IMR-90 (cell line): ENCODE data around the gene COX7A1. TPM values are rescaled to one million over a fixed set of nuclear protein-coding genes. Genes with fewer than 3 reads are reported as not detected.

Source experiments
- ATAC-seq: fragments of 200-7000 bp; cut with Tn5 transposase; 2 replicates; pipeline ENCODE4 v1.9.1; 2020; ENCODE audit warnings: low read depth, mild to moderate bottlenecking, moderate library complexity
- BruUV-seq: library from RNA; stranded (reverse); fragments of 400-500 nt; replicated peaks from 2 replicates; lab custom pipeline; 2021; lab: Mats Ljungman, UMichigan
- CTCF ChIA-PET: fragments of 300-600 bp; formaldehyde crosslinking; extraction: SDS; loops from one replicate; lab custom pipeline; 2021; ENCODE audit warnings: antibody characterized with exemption; lab: Yijun Ruan, JAX
- POLR2A ChIA-PET: fragments of 300-600 bp; sonication (Branson Sonifier 250); formaldehyde crosslinking; loops from one replicate; lab custom pipeline; 2022; ENCODE audit warnings: antibody characterized with exemption; ENCODE audit not compliant: unreplicated experiment; lab: Charles Lee
- DNase-seq: peaks from one replicate; pipeline ENCODE4 v3.0.0; 2013
- H2AFZ ChIP-seq: replicated peaks from 2 replicates; pipeline ENCODE3; 2013; ENCODE audit warnings: low read length, mild to moderate bottlenecking; ENCODE audit not compliant: poor library complexity
- H2AK5ac ChIP-seq: 2 replicates; pipeline ENCODE4 v1.6.1; 2013; ENCODE audit warnings: low read depth, low read length, inconsistent platforms
- H2AK9ac ChIP-seq: replicated peaks from 2 replicates; pipeline ENCODE3; 2013; ENCODE audit warnings: mild to moderate bottlenecking, low read depth, low read length, moderate library complexity; ENCODE audit not compliant: poor library complexity
- H2BK120ac ChIP-seq: 2 replicates; pipeline ENCODE4 v1.6.1; 2013; ENCODE audit warnings: low read depth, low read length, inconsistent platforms
- H2BK15ac ChIP-seq: 3 replicates; pipeline ENCODE4 v1.6.1; 2013; ENCODE audit warnings: low read depth, low read length, inconsistent platforms
- H2BK20ac ChIP-seq: 2 replicates; pipeline ENCODE4 v1.6.1; 2013; ENCODE audit warnings: low read depth, mild to moderate bottlenecking, inconsistent platforms, low read length, moderate library complexity
- H2BK5ac ChIP-seq: 2 replicates; pipeline ENCODE4 v1.6.1; 2013; ENCODE audit warnings: mild to moderate bottlenecking, low read depth, low read length, inconsistent platforms; ENCODE audit not compliant: poor library complexity, severe bottlenecking
- H3K14ac ChIP-seq: replicated peaks from 2 replicates; pipeline ENCODE4 v1.6.1; 2013; ENCODE audit warnings: low read depth, low read length, inconsistent platforms
- H3K18ac ChIP-seq: 2 replicates; pipeline ENCODE4 v1.6.1; 2013; ENCODE audit warnings: low read depth, low read length, control low read depth
- H3K23ac ChIP-seq: 2 replicates; pipeline ENCODE4 v1.6.1; 2013; ENCODE audit warnings: low read depth, low read length, inconsistent platforms
- H3K27ac ChIP-seq: 2 replicates; pipeline ENCODE4 v1.5.1; 2013; ENCODE audit warnings: mild to moderate bottlenecking, control low read depth, low read length; ENCODE audit not compliant: insufficient read depth
- H3K27me3 ChIP-seq: 2 replicates; pipeline ENCODE4 v1.6.1; 2013; ENCODE audit warnings: low read length; ENCODE audit not compliant: control insufficient read depth, insufficient read depth
- H3K36me3 ChIP-seq: 2 replicates; pipeline ENCODE4 v1.6.1; 2013; ENCODE audit warnings: low read length, mixed read lengths; ENCODE audit not compliant: control insufficient read depth, insufficient read depth
- H3K4ac ChIP-seq: 2 replicates; pipeline ENCODE4 v1.6.1; 2013; ENCODE audit warnings: low read depth, low read length, inconsistent platforms
- H3K4me1 ChIP-seq: 2 replicates; pipeline ENCODE4 v1.6.1; 2013; ENCODE audit warnings: low read length, mixed read lengths; ENCODE audit not compliant: control insufficient read depth, insufficient read depth
- H3K4me2 ChIP-seq: 2 replicates; pipeline ENCODE4 v1.6.1; 2013; ENCODE audit warnings: low read depth, mild to moderate bottlenecking, control low read depth, low read length, moderate library complexity
- H3K4me3 ChIP-seq: 2 replicates; pipeline ENCODE4 v1.5.1; 2013; ENCODE audit warnings: low read depth, mild to moderate bottlenecking, control low read depth, low read length, moderate library complexity; ENCODE audit not compliant: insufficient read depth
- H3K56ac ChIP-seq: 2 replicates; pipeline ENCODE4 v1.6.1; 2013; ENCODE audit warnings: low read length, inconsistent platforms; ENCODE audit not compliant: insufficient read depth; ENCODE audit errors: extremely low read depth
- H3K79me1 ChIP-seq, 2 experiments: 2 replicates each; pipeline ENCODE4 v1.6.1; 2013; ENCODE audit warnings: low read length in 2 of 2, inconsistent platforms in 1 of 2, low read depth in 1 of 2
- H3K9ac ChIP-seq: 2 replicates; pipeline ENCODE4 v1.6.1; 2013; ENCODE audit warnings: low read depth, low read length, control low read depth
- H3K9me1 ChIP-seq: 2 replicates; pipeline ENCODE4 v1.6.1; 2013; ENCODE audit warnings: low read length, inconsistent platforms; ENCODE audit not compliant: insufficient read depth
- H3K9me3 ChIP-seq: 2 replicates; pipeline ENCODE4 v1.6.1; 2013; ENCODE audit warnings: low read length; ENCODE audit not compliant: control insufficient read depth, insufficient read depth
- H4K20me1 ChIP-seq: 2 replicates; pipeline ENCODE4 v1.6.1; 2013; ENCODE audit warnings: low read length, inconsistent platforms; ENCODE audit not compliant: insufficient read depth
- H4K5ac ChIP-seq: 2 replicates; pipeline ENCODE4 v1.6.1; 2013; ENCODE audit warnings: mild to moderate bottlenecking, low read depth, low read length, control low read depth
- H4K8ac ChIP-seq, 2 experiments: 2 replicates each; pipeline ENCODE4 v1.6.1; 2013; ENCODE audit warnings: low read depth in 2 of 2, low read length in 2 of 2, control low read depth in 1 of 2, inconsistent platforms in 1 of 2
- H4K91ac ChIP-seq: 2 replicates; pipeline ENCODE4 v1.6.1; 2013; ENCODE audit warnings: low read depth, low read length, inconsistent platforms; ENCODE audit not compliant: insufficient read depth
- BHLHE40 ChIP-seq: fragments of 150-350 bp; IDR thresholded peaks from 2 replicates; pipeline ENCODE4 v1.6.1; 2016; ENCODE audit warnings: mild to moderate bottlenecking, low read depth, low read length
- CEBPB ChIP-seq: IDR thresholded peaks from 2 replicates; pipeline ENCODE4 v1.6.1; 2012; ENCODE audit warnings: low read depth, low read length, improper control_type of control experiment
- CHD1 ChIP-seq: IDR thresholded peaks from 2 replicates; pipeline ENCODE4 v1.6.1; 2012; ENCODE audit warnings: low read depth, low read length, improper control_type of control experiment
- FOS ChIP-seq: fragments of 150-350 bp; IDR thresholded peaks from 2 replicates; pipeline ENCODE4 v1.6.1; 2016; ENCODE audit warnings: low read depth, low read length
- MAFK ChIP-seq: IDR thresholded peaks from 2 replicates; pipeline ENCODE4 v1.6.1; 2012; ENCODE audit warnings: low read depth, low read length, improper control_type of control experiment
- MAZ ChIP-seq: IDR thresholded peaks from 2 replicates; pipeline ENCODE4 v1.6.1; 2012; ENCODE audit warnings: low read depth, mild to moderate bottlenecking, low read length, improper control_type of control experiment, moderate library complexity, borderline replicate concordance
- MXI1 ChIP-seq: IDR thresholded peaks from 2 replicates; pipeline ENCODE4 v1.6.1; 2012; ENCODE audit warnings: low read depth, mild to moderate bottlenecking, low read length, moderate library complexity, borderline replicate concordance
- NFE2L2 ChIP-seq: fragments of 150-350 bp; IDR thresholded peaks from 2 replicates; pipeline ENCODE4 v1.6.1; 2016; ENCODE audit warnings: low read depth, mild to moderate bottlenecking, low read length
- POLR2A ChIP-seq: IDR thresholded peaks from 2 replicates; pipeline ENCODE4 v1.6.1; 2012; ENCODE audit warnings: mild to moderate bottlenecking, low read depth, low read length
- RAD21 ChIP-seq: IDR thresholded peaks from 2 replicates; pipeline ENCODE4 v1.6.1; 2012; ENCODE audit warnings: low read length, improper control_type of control experiment
- RCOR1 ChIP-seq: IDR thresholded peaks from 2 replicates; pipeline ENCODE4 v1.6.1; 2012; ENCODE audit warnings: mild to moderate bottlenecking, low read length, improper control_type of control experiment; ENCODE audit not compliant: insufficient replicate concordance
- RFX5 ChIP-seq: IDR thresholded peaks from 2 replicates; pipeline ENCODE4 v1.8.0; 2012; ENCODE audit warnings: low read depth, mild to moderate bottlenecking, low read length, moderate library complexity
- SMC3 ChIP-seq: fragments of 150-350 bp; IDR thresholded peaks from 2 replicates; pipeline ENCODE4 v1.6.1; 2016; ENCODE audit warnings: low read depth, mild to moderate bottlenecking, antibody characterized with exemption, low read length, moderate library complexity
- WGBS, 2 experiments: methylation state at CpG; one replicate each; pipeline versions ENCODE4 v1.1.5 to v1.1.7; 2013; ENCODE audit warnings: missing lambda C conversion rate in 2 of 2; ENCODE audit not compliant: insufficient read length in 1 of 2; ENCODE audit errors: extremely low coverage in 2 of 2; 5-methylcytosine and 5-hydroxymethylcytosine counted together
- dilution Hi-C: fragments of 300-500 bp; cut with HindIII; formaldehyde crosslinking; loops from one replicate; pipeline ENCODE4 v1.14.3; 2018; ENCODE audit warnings: low sequenced_read_pairs; ENCODE audit not compliant: unreplicated experiment
- in situ Hi-C: fragments of 300-500 bp; cut with MboI; formaldehyde crosslinking; loops from 3 replicates; pipeline ENCODE4 v1.14.3; 2019; ENCODE audit warnings: low sequenced_read_pairs, inconsistent platforms, mixed read lengths
- intact Hi-C: fragments of 100-400 bp; cut with micrococcal nuclease; formaldehyde crosslinking; loops from 2 replicates; pipeline ENCODE4 v1.10.0; 2022
- polyA plus RNA-seq, 3 experiments: library from polyadenylated mRNA; depleted of rRNA; stranded (reverse); fragments of >200 nt; gene quantifications; 2 replicates each; pipeline ENCODE4 v1.2.3, GENCODE V29; 2012; ENCODE audit warnings: low replicate concordance in 1 of 3
- total RNA-seq: library from RNA; depleted of rRNA; stranded (reverse); fragments of >200 nt; gene quantifications from 2 replicates; pipeline ENCODE4 v1.2.3, GENCODE V29; 2012
- TF ChIP-seq, protein P1 (sequence below): conservative IDR thresholded peaks from 2 replicates; pipeline ENCODE4 v1.5.1; 2012; ENCODE audit warnings: mild to moderate bottlenecking, low read depth, low read length, improper control_type of control experiment
- TF ChIP-seq, protein P2 (sequence below): fragments of 150-350 bp; IDR thresholded peaks from 2 replicates; pipeline ENCODE4 v1.6.1; 2016; ENCODE audit warnings: low read depth, mild to moderate bottlenecking, low read length, moderate library complexity, borderline replicate concordance
- TF ChIP-seq, protein P3 (sequence below): fragments of 150-350 bp; IDR thresholded peaks from 2 replicates; pipeline ENCODE4 v1.6.1; 2017; ENCODE audit warnings: mild to moderate bottlenecking, antibody characterized with exemption, low read length, low read depth

The COX7A1 gene
- total and polyA plus RNA-seq, 2 of the 4 experiments (the other 2 are of a cell fraction): 0.54 to 6.9 TPM

DNA sequence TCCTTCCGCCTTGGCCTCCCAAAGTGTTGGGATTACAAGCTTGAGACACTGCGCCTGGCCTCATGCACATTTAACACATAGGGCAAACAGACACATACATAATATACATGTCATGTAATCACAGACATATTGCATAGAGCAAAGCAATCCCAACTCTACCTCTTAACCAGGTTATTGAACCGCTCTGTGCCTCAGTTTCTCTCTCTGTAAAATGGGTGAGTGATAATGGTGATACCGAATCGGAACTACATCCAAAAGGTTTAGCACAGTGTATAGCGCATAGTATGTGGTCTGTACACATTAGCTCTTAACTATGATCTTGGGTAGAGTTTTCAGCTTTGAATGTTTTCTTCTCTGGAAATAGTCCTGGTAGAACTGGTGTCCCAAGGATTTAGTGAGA lies 7.6 kb downstream of the COX7A1 start:
- POLR2A ChIA-PET: no interaction called here
- Histone ChIP-seq H2AFZ (no peak overlapping the region), H2AK9ac (no peak overlapping the region), H3K23ac (no peak overlapping the region), H2BK20ac (no peak overlapping the region), H3K27ac (no peak overlapping the region), H3K36me3 (peaks cover 59% of the 10 kb centered on the region), H3K9me1 (peaks cover 13% of the 10 kb centered on the region), H3K9ac (no peak overlapping the region), H4K5ac (no peak overlapping the region), H3K4ac (no peak overlapping the region), H3K56ac (no peak overlapping the region), H3K79me1 (peaks cover 41 to 68% of the 10 kb centered on the region in 2 experiments), H4K20me1 (peaks cover 36% of the 10 kb centered on the region), H3K4me1 (peaks cover 4% of the 10 kb centered on the region; the same call in 1 of the 2 replicates), H3K9me3 (no peaks in the 10 kb centered on the region), H2AK5ac (no peak overlapping the region), H4K91ac (no peak overlapping the region), H2BK120ac (no peak overlapping the region), H3K14ac (no peak overlapping the region), H3K18ac (no peak overlapping the region), H3K27me3 (no peaks in the 10 kb centered on the region), H2BK5ac (no peak overlapping the region), H3K4me3 (no peak overlapping the region), H3K4me2 (no peak overlapping the region), H4K8ac (no peak overlapping the region), H2BK15ac (no peak overlapping the region)
- dilution Hi-C loops (no loop called here), in situ Hi-C loops (no loop called here), intact Hi-C loops (no loop called here)
- TF ChIP-seq FOS (no peak), CHD1 (no peak), MAFK (no peak), MAZ (no peak), RCOR1 (no peak), CEBPB (no peak), MXI1 (no peak), RAD21 (no peak), RFX5 (no peak), POLR2A (no peak), NFE2L2 (no peak), BHLHE40 (no peak), SMC3 (no peak)
- TF ChIP-seq, protein P1, sequence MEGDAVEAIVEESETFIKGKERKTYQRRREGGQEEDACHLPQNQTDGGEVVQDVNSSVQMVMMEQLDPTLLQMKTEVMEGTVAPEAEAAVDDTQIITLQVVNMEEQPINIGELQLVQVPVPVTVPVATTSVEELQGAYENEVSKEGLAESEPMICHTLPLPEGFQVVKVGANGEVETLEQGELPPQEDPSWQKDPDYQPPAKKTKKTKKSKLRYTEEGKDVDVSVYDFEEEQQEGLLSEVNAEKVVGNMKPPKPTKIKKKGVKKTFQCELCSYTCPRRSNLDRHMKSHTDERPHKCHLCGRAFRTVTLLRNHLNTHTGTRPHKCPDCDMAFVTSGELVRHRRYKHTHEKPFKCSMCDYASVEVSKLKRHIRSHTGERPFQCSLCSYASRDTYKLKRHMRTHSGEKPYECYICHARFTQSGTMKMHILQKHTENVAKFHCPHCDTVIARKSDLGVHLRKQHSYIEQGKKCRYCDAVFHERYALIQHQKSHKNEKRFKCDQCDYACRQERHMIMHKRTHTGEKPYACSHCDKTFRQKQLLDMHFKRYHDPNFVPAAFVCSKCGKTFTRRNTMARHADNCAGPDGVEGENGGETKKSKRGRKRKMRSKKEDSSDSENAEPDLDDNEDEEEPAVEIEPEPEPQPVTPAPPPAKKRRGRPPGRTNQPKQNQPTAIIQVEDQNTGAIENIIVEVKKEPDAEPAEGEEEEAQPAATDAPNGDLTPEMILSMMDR: no peak
- TF ChIP-seq, protein P2, sequence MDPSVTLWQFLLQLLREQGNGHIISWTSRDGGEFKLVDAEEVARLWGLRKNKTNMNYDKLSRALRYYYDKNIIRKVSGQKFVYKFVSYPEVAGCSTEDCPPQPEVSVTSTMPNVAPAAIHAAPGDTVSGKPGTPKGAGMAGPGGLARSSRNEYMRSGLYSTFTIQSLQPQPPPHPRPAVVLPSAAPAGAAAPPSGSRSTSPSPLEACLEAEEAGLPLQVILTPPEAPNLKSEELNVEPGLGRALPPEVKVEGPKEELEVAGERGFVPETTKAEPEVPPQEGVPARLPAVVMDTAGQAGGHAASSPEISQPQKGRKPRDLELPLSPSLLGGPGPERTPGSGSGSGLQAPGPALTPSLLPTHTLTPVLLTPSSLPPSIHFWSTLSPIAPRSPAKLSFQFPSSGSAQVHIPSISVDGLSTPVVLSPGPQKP: no peak
- TF ChIP-seq, protein P3, sequence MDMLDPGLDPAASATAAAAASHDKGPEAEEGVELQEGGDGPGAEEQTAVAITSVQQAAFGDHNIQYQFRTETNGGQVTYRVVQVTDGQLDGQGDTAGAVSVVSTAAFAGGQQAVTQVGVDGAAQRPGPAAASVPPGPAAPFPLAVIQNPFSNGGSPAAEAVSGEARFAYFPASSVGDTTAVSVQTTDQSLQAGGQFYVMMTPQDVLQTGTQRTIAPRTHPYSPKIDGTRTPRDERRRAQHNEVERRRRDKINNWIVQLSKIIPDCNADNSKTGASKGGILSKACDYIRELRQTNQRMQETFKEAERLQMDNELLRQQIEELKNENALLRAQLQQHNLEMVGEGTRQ: no peak
- CTCF ChIA-PET: interaction anchor here (0.6 to 1.0 kb wide), 3 partner anchors 9 to 67 kb away, joined by 3 to 4 read pairs (median 4); no protein-coding TSS in a partner anchor
- ATAC-seq: no peak
- 100% methylated on average over 1 of the region's 6 CpGs; no CpG with 5 or more reads in 1 of the 2 experiments for WGBS, 2 experiments
- DNase-seq: no peak
- no TSS peak for BruUV-seq
